GM21360 (cell line): ENCODE data around the gene FOXJ1.

Source experiments
- ATAC-seq: cut with Tn5 transposase; IDR thresholded peaks from one replicate; pipeline ENCODE4 v1.9.1; 2021; ENCODE audit warnings: mild to moderate bottlenecking, moderate library complexity; ENCODE audit not compliant: unreplicated experiment

Gene FOXJ1

GRCh38 chr17:76092526-76093413 is 48.3 kb downstream of the FOXJ1 start:
- no peak for ATAC-seq

- no peak for ATAC-seq
Observed at GRCh38 chr17:76091526-76092286, 49.3 kb downstream of the FOXJ1 start.

GRCh38 chr17:76090517-76091129 is 50.4 kb downstream of the FOXJ1 start:
- ATAC-seq = no peak

- ATAC-seq = no peak
Observed at GRCh38 chr17:76089680-76090516, 51.1 kb downstream of the FOXJ1 start.

GRCh38 chr17:76088868-76089576 is 52.0 kb downstream of the FOXJ1 start:
- no peak for ATAC-seq

- no peak for ATAC-seq
Observed at GRCh38 chr17:76088041-76088867, 52.8 kb downstream of the FOXJ1 start.

- no peak for ATAC-seq
Observed at GRCh38 chr17:76087531-76087930, 53.5 kb downstream of the FOXJ1 start.

GRCh38 chr17:76086384-76086783 is 54.7 kb downstream of the FOXJ1 start:
- no peak for ATAC-seq
